Fibroblast of the aortic adventitia (primary cell): Measurements from ENCODE around the gene ABL2. TPM values are rescaled to one million over a fixed set of nuclear protein-coding genes. Genes with fewer than 3 reads are reported as not detected.

Experiments
- DNase-seq: peaks from one replicate; pipeline ENCODE4 v3.0.0-alpha.2; 2010; ENCODE audit warnings: low read depth
- H3K4me3 ChIP-seq: 2 replicates; pipeline ENCODE4 v1.5.1; 2011; ENCODE audit warnings: low read depth, mild to moderate bottlenecking, control low read depth, low read length, moderate library complexity
- CTCF ChIP-seq: IDR thresholded peaks from 2 replicates; pipeline ENCODE4 v1.5.1; 2011; ENCODE audit warnings: mild to moderate bottlenecking, low read length, control low read depth, inconsistent platforms; ENCODE audit not compliant: insufficient read depth
- total RNA-seq: library from RNA; depleted of rRNA; stranded (reverse); fragments of >200 nt; gene quantifications from 2 replicates; pipeline ENCODE4 v1.2.3, GENCODE V29; 2012; ENCODE audit warnings: low replicate concordance

ABL2 gene
- total RNA-seq, 1 donor = 67.2 TPM

GRCh38 chr1:179107706-179108629, 121.5 kb downstream of the ABL2 start:
- TF ChIP-seq CTCF = no peak
- no peak overlapping the region for H3K4me3 ChIP-seq
- DNase-seq = no peak

GRCh38 chr1:179105393-179105792, 124.1 kb downstream of the ABL2 start:
- peak; percentile 26 for TF ChIP-seq CTCF
- no peak overlapping the region for H3K4me3 ChIP-seq
- no peak for DNase-seq

GRCh38 chr1:179104611-179105250, 124.7 kb downstream of the ABL2 start:
- DNase-seq = no peak
- TF ChIP-seq CTCF = no peak
- no peak overlapping the region for H3K4me3 ChIP-seq

- no peak overlapping the region for H3K4me3 ChIP-seq
- no peak for DNase-seq
- TF ChIP-seq CTCF = no peak
These were observed 125.5 kb downstream of the ABL2 start for GRCh38 chr1:179103999-179104398.

- DNase-seq = no peak
- TF ChIP-seq CTCF = no peak
- H3K4me3 ChIP-seq = no peak overlapping the region
These were observed 127.9 kb downstream of the ABL2 start for GRCh38 chr1:179101566-179101965.

- no peak overlapping the region for H3K4me3 ChIP-seq
- DNase-seq = no peak
- no peak for TF ChIP-seq CTCF
These were observed 129.6 kb downstream of the ABL2 start for GRCh38 chr1:179099891-179100290.
